PC-3 (cell line): ENCODE results near the gene LRP5. TPM values are rescaled to one million over a fixed set of nuclear protein-coding genes. Genes with fewer than 3 reads are reported as not detected.

Source experiments
- ATAC-seq: fragments of 200-7000 bp; cut with Tn5 transposase; 2 replicates; pipeline ENCODE4 v1.9.1; 2020; ENCODE audit warnings: mild to moderate bottlenecking, moderate library complexity
- BruUV-seq: library from RNA; stranded (reverse); fragments of 400-500 nt; replicated peaks from 2 replicates; lab custom pipeline; 2021; lab: Mats Ljungman, UMichigan
- CTCF ChIA-PET: fragments of 300-600 bp; sonication (Branson Sonifier 250); formaldehyde crosslinking; loops from one replicate; lab custom pipeline; 2022; ENCODE audit warnings: antibody characterized with exemption; lab: Charles Lee
- POLR2A ChIA-PET: fragments of 300-600 bp; sonication (Branson Sonifier 250); formaldehyde crosslinking; loops from one replicate; lab custom pipeline; 2022; ENCODE audit warnings: antibody characterized with exemption; ENCODE audit not compliant: unreplicated experiment; lab: Charles Lee
- DNase-seq: peaks from one replicate; pipeline ENCODE4 v3.0.0-alpha.2; 2015
- H2AFZ ChIP-seq: fragments of 300-600 bp; sonication (generic); 2 replicates; pipeline ENCODE4 v1.6.0; 2016; ENCODE audit warnings: antibody characterized with exemption, low read length
- H3F3A ChIP-seq: fragments of 300-600 bp; sonication (generic); one replicate; pipeline ENCODE4 v1.6.0; 2017; ENCODE audit warnings: antibody characterized with exemption, low read length, control low read depth, mild to moderate bottlenecking; ENCODE audit not compliant: unreplicated experiment
- H3K27ac ChIP-seq: fragments of 300-600 bp; sonication (generic); 2 replicates; pipeline ENCODE4 v1.5.1; 2016; ENCODE audit warnings: mild to moderate bottlenecking, low read length
- H3K27me3 ChIP-seq: fragments of 300-600 bp; sonication (generic); 2 replicates; pipeline ENCODE4 v1.6.1; 2016; ENCODE audit warnings: low read length, mixed read lengths
- H3K36me3 ChIP-seq: fragments of 300-600 bp; sonication (generic); 2 replicates; pipeline ENCODE4 v1.6.1; 2016; ENCODE audit warnings: low read depth, mixed run types, low read length, mixed read lengths
- H3K4me1 ChIP-seq: fragments of 300-600 bp; sonication (generic); 2 replicates; pipeline ENCODE4 v1.5.1; 2016; ENCODE audit warnings: low read length; ENCODE audit not compliant: insufficient read depth
- H3K4me2 ChIP-seq: fragments of 300-600 bp; sonication (generic); 2 replicates; pipeline ENCODE4 v1.6.0; 2016; ENCODE audit warnings: low read length
- H3K4me3 ChIP-seq: fragments of 300-600 bp; sonication (generic); 2 replicates; pipeline ENCODE4 v1.5.1; 2016; ENCODE audit warnings: mild to moderate bottlenecking, low read length, mixed read lengths
- H3K79me2 ChIP-seq: fragments of 300-600 bp; sonication (generic); 2 replicates; pipeline ENCODE4 v1.6.1; 2017; ENCODE audit warnings: low read length, mixed read lengths
- H3K9ac ChIP-seq: fragments of 300-600 bp; sonication (generic); 2 replicates; pipeline ENCODE4 v1.6.0; 2016; ENCODE audit warnings: mild to moderate bottlenecking, low read length
- H3K9me2 ChIP-seq: fragments of 300-600 bp; sonication (generic); replicated peaks from 2 replicates; pipeline ENCODE4 v1.6.1; 2016; ENCODE audit warnings: mixed run types, low read length, mixed read lengths
- H3K9me3 ChIP-seq: fragments of 300-600 bp; sonication (generic); 2 replicates; pipeline ENCODE4 v1.6.1; 2016; ENCODE audit warnings: low read length, mixed read lengths
- H4K20me1 ChIP-seq: fragments of 300-600 bp; sonication (generic); 2 replicates; pipeline ENCODE4 v1.6.1; 2016; ENCODE audit warnings: low read length, mixed read lengths
- CTCF ChIP-seq: fragments of 300-600 bp; sonication (generic); conservative IDR thresholded peaks from 2 replicates; pipeline ENCODE4 v1.5.1; 2017; ENCODE audit warnings: antibody characterized with exemption, low read depth, mild to moderate bottlenecking, low read length
- EZH2 ChIP-seq: fragments of 300-600 bp; sonication (generic); IDR thresholded peaks from one replicate; pipeline ENCODE4 v1.6.1; 2017; ENCODE audit warnings: antibody characterized with exemption, mild to moderate bottlenecking, low read length; ENCODE audit not compliant: unreplicated experiment
- EZH2phosphoT487 ChIP-seq: fragments of 300-600 bp; sonication (generic); IDR thresholded peaks from 2 replicates; pipeline ENCODE4 v1.6.1; 2018; ENCODE audit warnings: mild to moderate bottlenecking, antibody characterized with exemption, low read length, borderline replicate concordance
- intact Hi-C: fragments of 100-400 bp; cut with micrococcal nuclease; formaldehyde crosslinking; loops from 2 replicates; pipeline ENCODE4 v1.9.0; 2023
- total RNA-seq: library from RNA; depleted of rRNA; stranded (reverse); fragments of >200 nt; gene quantifications from 2 replicates; pipeline ENCODE4 v1.2.3, GENCODE V29; 2014

The LRP5 gene
- total RNA-seq, 1 experiment from 2014 or later, result 64.3 TPM

GRCh38 chr11:68295271-68295670 is 17.1 kb upstream of the LRP5 start:
- ChIA-PET POLR2A (interaction anchor here (0.6 kb wide), 1 partner anchor 23 kb away, joined by 3 read pairs; no protein-coding TSS in a partner anchor), CTCF (interaction anchor here (0.6 kb wide), 1 partner anchor 93 kb away, joined by 3 read pairs; no protein-coding TSS in a partner anchor)
- ATAC-seq, result no peak
- no peak for DNase-seq
- Histone ChIP-seq H3K9me3 (no peaks in the 10 kb centered on the region), H3K27ac (no peak overlapping the region), H2AFZ (no peak overlapping the region), H3K79me2 (no peaks in the 10 kb centered on the region), H3K9ac (no peak overlapping the region), H3F3A (no peaks in the 10 kb centered on the region), H3K4me2 (no peak overlapping the region), H3K36me3 (no peaks in the 10 kb centered on the region), H3K9me2 (no peaks in the 10 kb centered on the region), H3K27me3 (no peaks in the 10 kb centered on the region), H4K20me1 (no peaks in the 10 kb centered on the region), H3K4me3 (no peak overlapping the region), H3K4me1 (peaks cover 10% of the 10 kb centered on the region)
- intact Hi-C loops, result no loop called here
- TF ChIP-seq CTCF, result no peak
- TF ChIP-seq EZH2phosphoT487, result no peak
- TF ChIP-seq EZH2, result no peak
- BruUV-seq, result no TSS peak

DNA sequence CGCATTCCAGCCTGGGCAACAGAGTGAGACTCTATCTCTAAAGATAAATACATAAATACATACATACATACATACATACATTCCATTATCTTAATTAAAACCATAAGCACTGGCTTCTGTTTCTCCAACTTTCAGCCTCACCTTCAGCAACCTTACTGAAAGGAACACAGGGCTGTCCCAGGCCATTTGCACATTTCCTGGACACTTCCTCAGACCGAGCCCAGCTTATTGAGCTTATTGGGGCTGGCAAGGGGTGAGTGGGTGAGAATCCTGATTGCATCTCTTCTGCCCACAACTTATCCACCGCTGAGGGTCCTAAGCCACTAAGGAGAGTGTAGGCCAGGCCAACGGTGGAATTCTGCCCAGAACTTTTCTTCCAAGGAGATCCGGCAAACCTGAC is 16.5 kb upstream of the LRP5 start:
- POLR2A ChIA-PET, result no interaction called here

More for the DNA sequence above, 16.5 kb upstream of the LRP5 start:
- Histone ChIP-seq H3K36me3 (no peaks in the 10 kb centered on the region), H3K9ac (no peak overlapping the region), H3K9me2 (no peaks in the 10 kb centered on the region), H3K79me2 (no peaks in the 10 kb centered on the region), H3K4me2 (no peak overlapping the region), H3K27me3 (no peaks in the 10 kb centered on the region), H3K27ac (no peak overlapping the region), H2AFZ (no peak overlapping the region), H3F3A (no peaks in the 10 kb centered on the region), H3K9me3 (no peaks in the 10 kb centered on the region), H3K4me3 (no peak overlapping the region), H4K20me1 (no peaks in the 10 kb centered on the region), H3K4me1 (peaks cover 10% of the 10 kb centered on the region)
- DNase-seq, result no peak
- intact Hi-C loops, result no loop called here
- no peak for ATAC-seq
- no peak for TF ChIP-seq EZH2phosphoT487
- no peak for TF ChIP-seq EZH2
- no peak for TF ChIP-seq CTCF
- CTCF ChIA-PET, result no interaction called here
- no TSS peak for BruUV-seq
